HG03060 (cell line): ENCODE data around the gene GART.
"Not testable (repeated sequence)": the region's sequence is repeated elsewhere in the genome, so short reads cannot be mapped to it uniquely, and the experiment has no call there.

Source experiments
- ATAC-seq: cut with Tn5 transposase; IDR thresholded peaks from one replicate; pipeline ENCODE4 v1.9.1; 2021; ENCODE audit warnings: low read depth, moderate number of reproducible peaks; ENCODE audit not compliant: unreplicated experiment

Gene GART

GRCh38 chr21:33478182-33478581 is 63.7 kb downstream of the GART start:
- ATAC-seq, result no peak

GRCh38 chr21:33477066-33477465 is 64.9 kb downstream of the GART start:
- ATAC-seq, result no peak

- no peak for ATAC-seq
Observed at GRCh38 chr21:33473344-33473743, 68.6 kb downstream of the GART start.

- no peak for ATAC-seq
Observed at GRCh38 chr21:33470701-33471100, 71.2 kb downstream of the GART start.

- ATAC-seq, result not testable (repeated sequence)
Observed at GRCh38 chr21:33469183-33469582, 72.7 kb downstream of the GART start.

GRCh38 chr21:33461538-33462250 is 80.2 kb downstream of the GART start:
- ATAC-seq, result no peak

GRCh38 chr21:33458861-33459260 is 83.1 kb downstream of the GART start:
- ATAC-seq, result no peak

- no peak for ATAC-seq
Observed at GRCh38 chr21:33455686-33456446, 86.1 kb downstream of the GART start.
